Trophoblast cell (in vitro differentiated cells and primary cell): ENCODE results near the gene DPY19L2.
"Not testable (repeated sequence)": the region's sequence is repeated elsewhere in the genome, so short reads cannot be mapped to it uniquely, and the experiment has no call there.

Source experiments
- DNase-seq, 2 donors: peaks; one replicate each; pipeline ENCODE4 v3.0.0-alpha.2; 2016
- H2AFZ ChIP-seq: 2 replicates; pipeline ENCODE4 v1.6.1; 2013; ENCODE audit warnings: low read length, moderate library complexity, mild to moderate bottlenecking; ENCODE audit not compliant: insufficient read depth, poor library complexity
- H2AK5ac ChIP-seq: 2 replicates; pipeline ENCODE4 v1.6.1; 2013; ENCODE audit warnings: mild to moderate bottlenecking, low read length
- H2BK120ac ChIP-seq: 2 replicates; pipeline ENCODE4 v1.6.1; 2013; ENCODE audit warnings: low read length, mild to moderate bottlenecking, moderate library complexity; ENCODE audit not compliant: insufficient read depth, poor library complexity
- H2BK12ac ChIP-seq: 2 replicates; pipeline ENCODE4 v1.6.1; 2013; ENCODE audit warnings: mild to moderate bottlenecking, low read length, moderate library complexity
- H2BK5ac ChIP-seq: 2 replicates; pipeline ENCODE4 v1.6.1; 2013; ENCODE audit warnings: low read length, low read depth, moderate library complexity, mild to moderate bottlenecking; ENCODE audit not compliant: poor library complexity
- H3K14ac ChIP-seq: 2 replicates; pipeline ENCODE4 v1.6.1; 2013; ENCODE audit warnings: mild to moderate bottlenecking, low read length
- H3K18ac ChIP-seq: 2 replicates; pipeline ENCODE4 v1.6.1; 2013; ENCODE audit warnings: mild to moderate bottlenecking, low read length
- H3K23ac ChIP-seq: 2 replicates; pipeline ENCODE4 v1.6.1; 2013; ENCODE audit warnings: low read length
- H3K27ac ChIP-seq: 2 replicates; pipeline ENCODE4 v1.5.1; 2013; ENCODE audit warnings: low read depth, mild to moderate bottlenecking, inconsistent platforms, low read length, moderate library complexity
- H3K27me3 ChIP-seq: 2 replicates; pipeline ENCODE4 v1.6.1; 2013; ENCODE audit warnings: inconsistent platforms, mild to moderate bottlenecking, low read length, moderate library complexity; ENCODE audit not compliant: insufficient read depth
- H3K36me3 ChIP-seq, 2 experiments: 1 replicate in 1 of 2; 2 replicates in 1 of 2; pipeline ENCODE4 v1.6.1; 2013; ENCODE audit warnings: low read length in 2 of 2, mild to moderate bottlenecking in 2 of 2, moderate library complexity in 1 of 2; ENCODE audit not compliant: insufficient read depth in 2 of 2, control insufficient read depth in 1 of 2
- H3K4ac ChIP-seq: 2 replicates; pipeline ENCODE4 v1.6.1; 2013; ENCODE audit warnings: low read depth, mild to moderate bottlenecking, low read length, moderate library complexity
- H3K4me1 ChIP-seq, 2 experiments: 1 replicate in 1 of 2; 2 replicates in 1 of 2; pipeline ENCODE4 v1.6.1; 2013; ENCODE audit warnings: low read length in 2 of 2, mild to moderate bottlenecking in 2 of 2, moderate library complexity in 1 of 2; ENCODE audit not compliant: insufficient read depth in 2 of 2, control insufficient read depth in 1 of 2
- H3K4me2 ChIP-seq: 2 replicates; pipeline ENCODE4 v1.6.1; 2013; ENCODE audit warnings: inconsistent platforms, mild to moderate bottlenecking, low read length, moderate library complexity
- H3K4me3 ChIP-seq: 2 replicates; pipeline ENCODE4 v1.5.1; 2013; ENCODE audit warnings: mild to moderate bottlenecking, low read depth, low read length, inconsistent platforms
- H3K79me1 ChIP-seq: one replicate; pipeline ENCODE4 v1.6.1; 2013; ENCODE audit warnings: low read length
- H3K79me2 ChIP-seq: 2 replicates; pipeline ENCODE4 v1.6.1; 2013; ENCODE audit warnings: low read length, mild to moderate bottlenecking; ENCODE audit not compliant: control insufficient read depth, insufficient read depth, poor library complexity
- H3K9ac ChIP-seq: 2 replicates; pipeline ENCODE4 v1.6.1; 2013; ENCODE audit warnings: mild to moderate bottlenecking, low read length
- H3K9me3 ChIP-seq: 2 replicates; pipeline ENCODE4 v1.6.1; 2013; ENCODE audit warnings: low read depth, mild to moderate bottlenecking, control low read depth, inconsistent platforms, low read length; ENCODE audit not compliant: insufficient read depth
- H4K12ac ChIP-seq: 2 replicates; pipeline ENCODE4 v1.6.1; 2013; ENCODE audit warnings: low read depth, mild to moderate bottlenecking, low read length, moderate library complexity
- H4K8ac ChIP-seq: 2 replicates; pipeline ENCODE4 v1.6.1; 2013; ENCODE audit warnings: low read depth, mild to moderate bottlenecking, low read length, moderate library complexity
- H4K91ac ChIP-seq: one replicate; pipeline ENCODE4 v1.6.1; 2013; ENCODE audit warnings: low read depth, mild to moderate bottlenecking, low read length, moderate library complexity
- WGBS: extraction: QIAGEN DNeasy Blood & Tissue Kit; methylation state at CpG from one replicate; pipeline ENCODE4 v1.1.7; 2013; ENCODE audit warnings: missing lambda C conversion rate; ENCODE audit not compliant: insufficient read length, insufficient coverage; ENCODE audit errors: extremely low coverage; 5-methylcytosine and 5-hydroxymethylcytosine counted together

Gene DPY19L2

GRCh38 chr12:63545298-63545916 lies 122.9 kb downstream of the DPY19L2 start:
- H3K4ac ChIP-seq, H3K4me1 ChIP-seq, H4K8ac ChIP-seq, H2BK120ac ChIP-seq, H3K18ac ChIP-seq, H3K9ac ChIP-seq, H2AK5ac ChIP-seq, H3K27ac ChIP-seq, H3K4me3 ChIP-seq, H3K14ac ChIP-seq, H3K27me3 ChIP-seq, H2BK12ac ChIP-seq, DNase-seq, H3K79me2 ChIP-seq, H3K4me2 ChIP-seq, H2BK5ac ChIP-seq, H4K12ac ChIP-seq, H3K23ac ChIP-seq, H3K36me3 ChIP-seq, H4K91ac ChIP-seq, H3K9me3 ChIP-seq, H3K79me1 ChIP-seq, H2AFZ ChIP-seq: not testable (repeated sequence)
- WGBS, result no CpG with 5 or more reads among the region's 5 CpGs

DNA sequence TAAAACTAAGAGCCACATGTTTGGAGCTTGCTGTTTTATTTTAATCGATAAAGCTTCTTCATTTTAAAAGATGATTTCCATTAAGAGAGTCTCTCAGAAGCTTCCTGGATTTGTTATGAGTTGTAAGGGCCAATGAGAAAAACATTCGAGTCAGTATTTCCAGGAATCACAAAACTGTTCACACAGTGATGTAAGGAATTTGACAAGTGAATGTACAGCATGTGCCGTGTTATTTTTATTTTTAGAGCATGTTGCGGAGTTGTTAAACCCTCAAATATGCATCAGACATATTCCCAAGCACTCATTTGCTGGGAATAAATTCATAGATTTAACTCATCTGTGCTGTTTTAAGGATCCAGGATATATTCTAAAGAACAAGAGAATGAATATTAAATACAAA lies 129.6 kb downstream of the DPY19L2 start:
- not testable (repeated sequence) for H3K4ac ChIP-seq, H4K8ac ChIP-seq, H3K79me1 ChIP-seq, H3K27me3 ChIP-seq, H3K79me2 ChIP-seq, H2BK120ac ChIP-seq, H2BK5ac ChIP-seq, H3K36me3 ChIP-seq, H4K12ac ChIP-seq, H3K14ac ChIP-seq, H3K18ac ChIP-seq, H2AK5ac ChIP-seq, H3K4me1 ChIP-seq, DNase-seq, H3K9ac ChIP-seq, H3K4me2 ChIP-seq, H3K4me3 ChIP-seq, H3K23ac ChIP-seq, H3K9me3 ChIP-seq, H4K91ac ChIP-seq, H2BK12ac ChIP-seq, H2AFZ ChIP-seq, H3K27ac ChIP-seq
- WGBS, result no CpG with 5 or more reads among the region's 4 CpGs

GRCh38 chr12:63537838-63538237 lies 130.5 kb downstream of the DPY19L2 start:
- not testable (repeated sequence) for H3K79me1 ChIP-seq, H3K14ac ChIP-seq, H2AK5ac ChIP-seq, H3K27me3 ChIP-seq, H3K27ac ChIP-seq, H2BK12ac ChIP-seq, H3K4me1 ChIP-seq, H3K36me3 ChIP-seq, H3K4me2 ChIP-seq, H3K23ac ChIP-seq, H2BK5ac ChIP-seq, H4K12ac ChIP-seq, H3K9ac ChIP-seq, H3K4ac ChIP-seq, H3K18ac ChIP-seq, DNase-seq, H2BK120ac ChIP-seq, H2AFZ ChIP-seq, H4K8ac ChIP-seq, H3K79me2 ChIP-seq, H3K9me3 ChIP-seq, H3K4me3 ChIP-seq, H4K91ac ChIP-seq

DNA sequence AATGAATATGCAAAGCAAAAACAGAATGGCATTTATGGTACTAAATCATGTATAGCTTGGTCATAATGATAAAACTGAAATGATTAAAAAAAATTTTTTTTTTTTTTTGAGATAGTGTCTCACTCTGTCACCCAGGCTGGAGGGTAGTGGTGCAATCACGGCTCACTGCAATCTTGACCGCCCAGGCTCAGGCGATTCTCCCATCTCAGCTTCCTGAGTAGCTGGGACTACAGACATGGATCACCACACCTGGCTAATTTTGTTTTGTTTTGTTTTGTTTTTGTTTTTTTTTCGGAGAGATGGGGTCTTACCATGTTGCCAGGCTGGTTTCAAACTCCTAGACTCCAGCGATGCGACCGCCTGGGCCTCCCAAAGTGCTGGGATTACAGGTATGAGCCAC lies 138.7 kb downstream of the DPY19L2 start:
- DNase-seq, H3K36me3 ChIP-seq, H3K27ac ChIP-seq: not testable (repeated sequence)

More for the DNA sequence above, 138.7 kb downstream of the DPY19L2 start:
- not testable (repeated sequence) for H3K14ac ChIP-seq, H3K4me1 ChIP-seq, H3K18ac ChIP-seq, H2AFZ ChIP-seq, H3K23ac ChIP-seq, H2BK12ac ChIP-seq, H3K27me3 ChIP-seq, H3K4ac ChIP-seq, H2BK5ac ChIP-seq, H4K8ac ChIP-seq, H3K9ac ChIP-seq, H2BK120ac ChIP-seq, H3K4me3 ChIP-seq, H4K12ac ChIP-seq, H3K9me3 ChIP-seq, H3K4me2 ChIP-seq, H4K91ac ChIP-seq, H3K79me1 ChIP-seq, H2AK5ac ChIP-seq, H3K79me2 ChIP-seq
- WGBS, result no CpG with 5 or more reads among the region's 7 CpGs
